Measurements from ENCODE around the gene OGFR. TPM values are rescaled to one million over a fixed set of nuclear protein-coding genes. Genes with fewer than 3 reads are reported as not detected.

OGFR gene
- total RNA-seq, 1 experiment from 2014 or later, result 31.0 TPM

- Mint-ChIP-seq H3K27me3 (ENCODE audit: insufficient read depth, unreplicated experiment) (no peaks in the 10 kb centered on the region), H3K4me3 (ENCODE audit: unreplicated experiment) (no peak overlapping the region), H3K4me1 (ENCODE audit: insufficient read depth, unreplicated experiment) (peaks cover 30% of the 10 kb centered on the region), H3K27ac (ENCODE audit: low read depth, unreplicated experiment) (no peak overlapping the region), H3K9me3 (ENCODE audit: unreplicated experiment) (peaks cover 8% of the 10 kb centered on the region), H3K36me3 (ENCODE audit: insufficient read depth, unreplicated experiment) (no peaks in the 10 kb centered on the region)
- TF ChIP-seq, protein P1, sequence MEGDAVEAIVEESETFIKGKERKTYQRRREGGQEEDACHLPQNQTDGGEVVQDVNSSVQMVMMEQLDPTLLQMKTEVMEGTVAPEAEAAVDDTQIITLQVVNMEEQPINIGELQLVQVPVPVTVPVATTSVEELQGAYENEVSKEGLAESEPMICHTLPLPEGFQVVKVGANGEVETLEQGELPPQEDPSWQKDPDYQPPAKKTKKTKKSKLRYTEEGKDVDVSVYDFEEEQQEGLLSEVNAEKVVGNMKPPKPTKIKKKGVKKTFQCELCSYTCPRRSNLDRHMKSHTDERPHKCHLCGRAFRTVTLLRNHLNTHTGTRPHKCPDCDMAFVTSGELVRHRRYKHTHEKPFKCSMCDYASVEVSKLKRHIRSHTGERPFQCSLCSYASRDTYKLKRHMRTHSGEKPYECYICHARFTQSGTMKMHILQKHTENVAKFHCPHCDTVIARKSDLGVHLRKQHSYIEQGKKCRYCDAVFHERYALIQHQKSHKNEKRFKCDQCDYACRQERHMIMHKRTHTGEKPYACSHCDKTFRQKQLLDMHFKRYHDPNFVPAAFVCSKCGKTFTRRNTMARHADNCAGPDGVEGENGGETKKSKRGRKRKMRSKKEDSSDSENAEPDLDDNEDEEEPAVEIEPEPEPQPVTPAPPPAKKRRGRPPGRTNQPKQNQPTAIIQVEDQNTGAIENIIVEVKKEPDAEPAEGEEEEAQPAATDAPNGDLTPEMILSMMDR (IDR thresholded peaks at IDR 0.05; ENCODE audit: unreplicated experiment), result no peak
- DNase-seq (ENCODE audit: unreplicated experiment), result no peak
- no TSS peak for BruUV-seq (replicated peaks)
- ChIA-PET POLR2A (no interaction called here), CTCF (no interaction called here)
- intact Hi-C loops (cut with micrococcal nuclease), result no loop called here
These were observed 27.2 kb upstream of the OGFR start for GRCh38 chr20:62777528-62777830.

DNA sequence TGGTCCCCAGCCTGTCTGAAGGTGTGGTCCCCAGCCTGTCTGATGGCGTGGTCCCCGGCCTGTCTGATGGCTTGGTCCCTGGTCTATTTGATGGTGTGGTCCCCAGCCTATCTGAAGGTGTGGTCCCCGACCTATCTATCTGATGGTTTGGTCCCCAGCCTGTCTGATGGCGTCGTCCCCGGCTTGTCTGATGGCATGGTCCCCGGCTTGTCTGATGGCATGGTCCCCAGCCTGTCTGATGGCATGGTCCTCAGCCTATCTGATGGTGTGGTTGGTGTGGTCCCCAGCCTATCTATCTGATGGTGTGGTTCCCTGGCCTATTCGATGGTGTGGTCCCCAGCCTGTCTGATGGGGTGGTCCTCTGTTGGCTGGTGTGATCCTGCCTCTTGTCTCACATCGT lies 26.6 kb upstream of the OGFR start:
- CTCF ChIA-PET, result interaction anchor here (5.5 kb wide), 1 partner anchor 13 kb away, joined by 43 read pairs; no protein-coding TSS in a partner anchor
- POLR2A ChIA-PET, result no interaction called here
- no peak overlapping the region for H3K27ac Mint-ChIP-seq (ENCODE audit: low read depth, unreplicated experiment)
- peaks cover 8% of the 10 kb centered on the region for H3K9me3 Mint-ChIP-seq (ENCODE audit: unreplicated experiment)
- no peak overlapping the region for H3K4me3 Mint-ChIP-seq (ENCODE audit: unreplicated experiment)
- no TSS peak for BruUV-seq (replicated peaks)
- TF ChIP-seq, protein P1 (IDR thresholded peaks at IDR 0.05; ENCODE audit: unreplicated experiment), result no peak
- no peak for DNase-seq (ENCODE audit: unreplicated experiment)
- no peaks in the 10 kb centered on the region for H3K27me3 Mint-ChIP-seq (ENCODE audit: insufficient read depth, unreplicated experiment)
- intact Hi-C loops (cut with micrococcal nuclease), result no loop called here
- H3K4me1 Mint-ChIP-seq (ENCODE audit: insufficient read depth, unreplicated experiment), result peaks cover 25% of the 10 kb centered on the region
- no peaks in the 10 kb centered on the region for H3K36me3 Mint-ChIP-seq (ENCODE audit: insufficient read depth, unreplicated experiment)

- H3K9me3 Mint-ChIP-seq (ENCODE audit: unreplicated experiment), result peaks cover 8% of the 10 kb centered on the region
- no peak overlapping the region for H3K27ac Mint-ChIP-seq (ENCODE audit: low read depth, unreplicated experiment)
- no TSS peak for BruUV-seq (replicated peaks)
- no peak overlapping the region for H3K4me3 Mint-ChIP-seq (ENCODE audit: unreplicated experiment)
- peaks cover 18% of the 10 kb centered on the region for H3K4me1 Mint-ChIP-seq (ENCODE audit: insufficient read depth, unreplicated experiment)
- intact Hi-C loops (cut with micrococcal nuclease), result no loop called here
- DNase-seq (ENCODE audit: unreplicated experiment), result no peak
- POLR2A ChIA-PET, result interaction anchor here (2.0 kb wide), 1 partner anchor 75 kb away, joined by 7 read pairs; no protein-coding TSS in a partner anchor
- no peaks in the 10 kb centered on the region for H3K36me3 Mint-ChIP-seq (ENCODE audit: insufficient read depth, unreplicated experiment)
- CTCF ChIA-PET, result interaction anchor here (0.7 to 5.5 kb wide), 3 partner anchors 12 to 316 kb away, joined by 3 to 43 read pairs (median 5); no protein-coding TSS in a partner anchor
- H3K27me3 Mint-ChIP-seq (ENCODE audit: insufficient read depth, unreplicated experiment), result no peaks in the 10 kb centered on the region
- TF ChIP-seq, protein P1 (IDR thresholded peaks at IDR 0.05; ENCODE audit: unreplicated experiment), result no peak
These were observed 25.8 kb upstream of the OGFR start for GRCh38 chr20:62778601-62779416.

DNA sequence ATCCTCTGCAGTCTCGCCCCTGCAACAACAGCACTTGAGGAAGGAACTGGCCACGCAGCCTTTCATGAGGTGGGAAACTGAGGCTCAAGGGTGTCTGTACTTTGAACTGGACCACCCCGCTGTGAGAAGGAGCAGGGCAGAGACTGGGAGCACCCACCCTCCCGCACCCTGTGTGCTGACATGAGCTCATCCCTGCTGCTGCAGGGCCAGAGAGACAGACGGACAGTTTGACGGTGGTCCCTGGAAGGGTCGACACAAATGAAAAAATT lies 25.3 kb upstream of the OGFR start:
- Mint-ChIP-seq H3K9me3 (ENCODE audit: unreplicated experiment) (peaks cover 8% of the 10 kb centered on the region), H3K27me3 (ENCODE audit: insufficient read depth, unreplicated experiment) (no peaks in the 10 kb centered on the region), H3K36me3 (ENCODE audit: insufficient read depth, unreplicated experiment) (no peaks in the 10 kb centered on the region), H3K4me1 (ENCODE audit: insufficient read depth, unreplicated experiment) (peaks cover 14% of the 10 kb centered on the region), H3K4me3 (ENCODE audit: unreplicated experiment) (no peak overlapping the region), H3K27ac (ENCODE audit: low read depth, unreplicated experiment) (no peak overlapping the region)
- ChIA-PET POLR2A (interaction anchor here (1.5 to 2.0 kb wide), 2 partner anchors 11 to 75 kb away, joined by 5 to 7 read pairs; no protein-coding TSS in a partner anchor), CTCF (interaction anchor here (0.7 to 5.5 kb wide), 4 partner anchors 12 to 317 kb away, joined by 3 to 43 read pairs (median 4); no protein-coding TSS in a partner anchor)
- BruUV-seq (replicated peaks), result no TSS peak
- intact Hi-C loops (cut with micrococcal nuclease), result no loop called here
- TF ChIP-seq, protein P1 (IDR thresholded peaks at IDR 0.05; ENCODE audit: unreplicated experiment), result no peak
- no peak for DNase-seq (ENCODE audit: unreplicated experiment)
